H9 (cell line): ENCODE results near the gene CMSS1. TPM values are rescaled to one million over a fixed set of nuclear protein-coding genes. Genes with fewer than 3 reads are reported as not detected.

ENCODE experiments used
- DNase-seq: peaks from one replicate; pipeline ENCODE4 v3.0.0-alpha.2; 2017
- H2AFZ ChIP-seq: one replicate; pipeline ENCODE4 v1.6.1; 2013; ENCODE audit warnings: mild to moderate bottlenecking, low read length, control low read depth, moderate library complexity
- H2AK5ac ChIP-seq: 2 replicates; pipeline ENCODE4 v1.6.1; 2013; ENCODE audit warnings: low read length, control low read depth, mixed read lengths; ENCODE audit not compliant: insufficient read length
- H2BK120ac ChIP-seq: one replicate; pipeline ENCODE4 v1.6.1; 2013; ENCODE audit warnings: low read depth, mild to moderate bottlenecking, low read length, control low read depth, inconsistent platforms; ENCODE audit not compliant: poor library complexity, severe bottlenecking
- H2BK12ac ChIP-seq: 2 replicates; pipeline ENCODE4 v1.6.1; 2013; ENCODE audit warnings: low read length, control low read depth, mixed read lengths, low read depth; ENCODE audit not compliant: insufficient read length
- H2BK15ac ChIP-seq: 2 replicates; pipeline ENCODE4 v1.6.1; 2013; ENCODE audit warnings: low read depth, low read length, control low read depth
- H2BK20ac ChIP-seq: one replicate; pipeline ENCODE4 v1.6.1; 2013; ENCODE audit warnings: low read depth, mild to moderate bottlenecking, low read length, control low read depth, inconsistent platforms; ENCODE audit not compliant: poor library complexity, severe bottlenecking
- H2BK5ac ChIP-seq: 2 replicates; pipeline ENCODE4 v1.6.1; 2013; ENCODE audit warnings: low read length, control low read depth, mixed read lengths; ENCODE audit not compliant: insufficient read length
- H3K14ac ChIP-seq: 2 replicates; pipeline ENCODE4 v1.6.1; 2013; ENCODE audit warnings: low read length, control low read depth; ENCODE audit not compliant: insufficient read depth
- H3K18ac ChIP-seq: 2 replicates; pipeline ENCODE4 v1.6.1; 2013; ENCODE audit warnings: low read depth, mild to moderate bottlenecking, mixed read lengths, low read length, control low read depth; ENCODE audit not compliant: insufficient read length
- H3K23ac ChIP-seq: 2 replicates; pipeline ENCODE4 v1.6.1; 2013; ENCODE audit warnings: low read length, control low read depth, mixed read lengths, low read depth; ENCODE audit not compliant: insufficient read length
- H3K23me2 ChIP-seq: 2 replicates; pipeline ENCODE4 v1.6.1; 2013; ENCODE audit warnings: low read depth, mild to moderate bottlenecking, mixed read lengths, low read length, control low read depth; ENCODE audit not compliant: insufficient read length, poor library complexity, severe bottlenecking
- H3K27ac ChIP-seq: 2 replicates; pipeline ENCODE4 v1.5.1; 2013; ENCODE audit warnings: low read length, control low read depth, mixed read lengths, low read depth; ENCODE audit not compliant: insufficient read length
- H3K27me3 ChIP-seq: 2 replicates; pipeline ENCODE4 v1.6.1; 2013; ENCODE audit warnings: low read length, control low read depth, inconsistent platforms; ENCODE audit not compliant: insufficient read depth
- H3K4ac ChIP-seq: 2 replicates; pipeline ENCODE4 v1.6.1; 2013; ENCODE audit warnings: low read depth, mild to moderate bottlenecking, control low read depth, inconsistent platforms, low read length, moderate library complexity
- H3K4me1 ChIP-seq: 2 replicates; pipeline ENCODE4 v1.6.1; 2013; ENCODE audit warnings: low read length, control low read depth, inconsistent platforms; ENCODE audit not compliant: insufficient read depth
- H3K4me2 ChIP-seq: 2 replicates; pipeline ENCODE4 v1.6.1; 2013; ENCODE audit warnings: low read length, control low read depth, mixed read lengths; ENCODE audit not compliant: insufficient read length, insufficient read depth
- H3K56ac ChIP-seq: 2 replicates; pipeline ENCODE4 v1.6.1; 2013; ENCODE audit warnings: low read depth, mild to moderate bottlenecking, mixed read lengths, low read length, control low read depth; ENCODE audit not compliant: insufficient read length
- H3K79me1 ChIP-seq: 2 replicates; pipeline ENCODE4 v1.6.1; 2013; ENCODE audit warnings: low read depth, mild to moderate bottlenecking, moderate library complexity, low read length, control low read depth, inconsistent platforms; ENCODE audit not compliant: insufficient read depth, poor library complexity, severe bottlenecking
- H3K79me2 ChIP-seq: 2 replicates; pipeline ENCODE4 v1.6.1; 2013; ENCODE audit warnings: low read length, control low read depth, inconsistent platforms; ENCODE audit not compliant: insufficient read depth
- H3K9ac ChIP-seq: 2 replicates; pipeline ENCODE4 v1.6.1; 2013; ENCODE audit warnings: low read length, control low read depth, mixed read lengths; ENCODE audit not compliant: insufficient read length; ENCODE audit errors: extremely low read depth
- H3K9me3 ChIP-seq: one replicate; pipeline ENCODE4 v1.6.1; 2013; ENCODE audit warnings: low read depth, low read length, inconsistent platforms; ENCODE audit not compliant: control insufficient read depth
- H3T11ph ChIP-seq: one replicate; pipeline ENCODE4 v1.6.1; 2013; ENCODE audit warnings: mild to moderate bottlenecking, low read length, control low read depth, inconsistent platforms
- H4K20me1 ChIP-seq: one replicate; pipeline ENCODE4 v1.6.1; 2013; ENCODE audit not compliant: control insufficient read depth, insufficient read length, insufficient read depth
- H4K5ac ChIP-seq: 2 replicates; pipeline ENCODE4 v1.6.1; 2013; ENCODE audit warnings: low read depth, mild to moderate bottlenecking, mixed read lengths, low read length, control low read depth; ENCODE audit not compliant: insufficient read length
- H4K8ac ChIP-seq: replicated peaks from 2 replicates; pipeline ENCODE4 v1.6.1; 2013; ENCODE audit warnings: low read length, control low read depth, mixed read lengths, low read depth; ENCODE audit not compliant: insufficient read length
- H4K91ac ChIP-seq: 2 replicates; pipeline ENCODE4 v1.6.1; 2013; ENCODE audit warnings: low read depth, mild to moderate bottlenecking, moderate library complexity, mixed read lengths, low read length, control low read depth; ENCODE audit not compliant: insufficient read length
- H3K27ac Mint-ChIP-seq, 3 experiments: 2 replicates in 2 of 3; 3 replicates in 1 of 3; pipeline ENCODE4 v1.8.0; 2020 to 2021; ENCODE audit warnings: mixed read lengths in 3 of 3, mild to moderate bottlenecking in 1 of 3, moderate library complexity in 1 of 3
- H3K27me3 Mint-ChIP-seq: 2 replicates; pipeline ENCODE4 v1.8.0; 2021; ENCODE audit warnings: low read depth, mild to moderate bottlenecking, moderate library complexity, mixed read lengths
- H3K36me3 Mint-ChIP-seq, 3 experiments: 2 replicates in 2 of 3; 3 replicates in 1 of 3; pipeline ENCODE4 v1.8.0; 2020 to 2021; ENCODE audit warnings: low read depth in 3 of 3, mixed read lengths in 3 of 3; ENCODE audit not compliant: insufficient read depth in 1 of 3
- H3K4me1 Mint-ChIP-seq, 2 experiments: 2 replicates each; pipeline ENCODE4 v1.8.0; 2020; ENCODE audit warnings: mixed read lengths in 2 of 2
- H3K4me3 Mint-ChIP-seq, 2 experiments: 2 replicates in 1 of 2; 3 replicates in 1 of 2; pipeline ENCODE4 v1.8.0; 2020 to 2021; ENCODE audit warnings: mild to moderate bottlenecking in 2 of 2, mixed read lengths in 2 of 2, moderate library complexity in 1 of 2
- H3K9me3 Mint-ChIP-seq, 2 experiments: 2 replicates in 1 of 2; 3 replicates in 1 of 2; pipeline ENCODE4 v1.8.0; 2020; ENCODE audit warnings: mild to moderate bottlenecking in 2 of 2, mixed read lengths in 2 of 2, moderate library complexity in 1 of 2
- WGBS: extraction: QIAGEN DNeasy Blood & Tissue Kit; methylation state at CpG from one replicate; pipeline ENCODE4 v1.1.7; 2013; ENCODE audit warnings: missing lambda C conversion rate, low lambda C conversion rate, mixed read lengths; ENCODE audit not compliant: insufficient read length; ENCODE audit errors: extremely low coverage; 5-methylcytosine and 5-hydroxymethylcytosine counted together
- total RNA-seq: library from RNA; stranded (reverse); gene quantifications from 2 replicates; pipeline ENCODE4 v1.2.1, GENCODE V29; 2021
- TF ChIP-seq, protein P1 (sequence below): fragments of 200-600 bp; sonication (generic); conservative IDR thresholded peaks from 3 replicates; pipeline ENCODE4 v1.8.0; 2021; ENCODE audit warnings: antibody characterized with exemption, mild to moderate bottlenecking

The CMSS1 gene
- total RNA-seq, 1 experiment from 2014 or later, result 61.8 TPM

DNA sequence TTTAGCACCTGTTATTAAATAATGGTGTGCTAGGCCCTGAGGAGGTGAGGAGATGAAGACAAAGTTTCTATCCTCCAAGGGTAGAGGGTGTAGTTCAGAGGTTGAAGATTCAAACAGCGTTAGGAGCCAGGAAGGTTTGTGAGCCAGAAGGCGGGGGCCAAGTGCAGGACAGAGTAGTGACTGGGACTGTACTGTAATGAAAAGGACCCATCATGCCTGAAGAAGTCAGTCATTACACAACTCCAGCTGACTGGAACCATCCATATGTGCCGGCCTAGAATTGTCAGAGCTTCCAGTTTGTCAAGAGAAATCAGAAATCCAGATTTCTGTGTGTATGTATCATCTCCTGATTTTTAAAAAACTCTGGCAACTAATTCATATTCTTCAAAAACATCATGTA lies 241.8 kb downstream of the CMSS1 start:
- WGBS, result no CpG with 5 or more reads among the region's 3 CpGs
- no peak overlapping the region for H3K27ac ChIP-seq

More for the DNA sequence above, 241.8 kb downstream of the CMSS1 start:
- peaks cover 0 to 4% (median 1%) of the 10 kb centered on the region in 3 experiments; a peak in 2 of 7 replicates for H3K36me3 Mint-ChIP-seq
- H2BK120ac ChIP-seq, result no peak overlapping the region
- H3K4me1 ChIP-seq, result no peaks in the 10 kb centered on the region
- no peak overlapping the region for H2AK5ac ChIP-seq
- H2BK12ac ChIP-seq, result no peak overlapping the region
- H4K5ac ChIP-seq, result no peak overlapping the region
- no peak overlapping the region for H3T11ph ChIP-seq
- no peak overlapping the region for H3K23ac ChIP-seq
- no peak overlapping the region for H3K4ac ChIP-seq
- H2BK5ac ChIP-seq, result no peak overlapping the region
- no peak overlapping the region for H3K14ac ChIP-seq
- no peaks in the 10 kb centered on the region for H3K27me3 Mint-ChIP-seq
- no peak overlapping the region for H2BK15ac ChIP-seq
- no peaks in the 10 kb centered on the region for H3K23me2 ChIP-seq
- no peak overlapping the region for H3K4me3 Mint-ChIP-seq
- H3K9me3 ChIP-seq, result no peaks in the 10 kb centered on the region
- H3K9me3 Mint-ChIP-seq, result no peaks in the 10 kb centered on the region
- TF ChIP-seq, protein P1, sequence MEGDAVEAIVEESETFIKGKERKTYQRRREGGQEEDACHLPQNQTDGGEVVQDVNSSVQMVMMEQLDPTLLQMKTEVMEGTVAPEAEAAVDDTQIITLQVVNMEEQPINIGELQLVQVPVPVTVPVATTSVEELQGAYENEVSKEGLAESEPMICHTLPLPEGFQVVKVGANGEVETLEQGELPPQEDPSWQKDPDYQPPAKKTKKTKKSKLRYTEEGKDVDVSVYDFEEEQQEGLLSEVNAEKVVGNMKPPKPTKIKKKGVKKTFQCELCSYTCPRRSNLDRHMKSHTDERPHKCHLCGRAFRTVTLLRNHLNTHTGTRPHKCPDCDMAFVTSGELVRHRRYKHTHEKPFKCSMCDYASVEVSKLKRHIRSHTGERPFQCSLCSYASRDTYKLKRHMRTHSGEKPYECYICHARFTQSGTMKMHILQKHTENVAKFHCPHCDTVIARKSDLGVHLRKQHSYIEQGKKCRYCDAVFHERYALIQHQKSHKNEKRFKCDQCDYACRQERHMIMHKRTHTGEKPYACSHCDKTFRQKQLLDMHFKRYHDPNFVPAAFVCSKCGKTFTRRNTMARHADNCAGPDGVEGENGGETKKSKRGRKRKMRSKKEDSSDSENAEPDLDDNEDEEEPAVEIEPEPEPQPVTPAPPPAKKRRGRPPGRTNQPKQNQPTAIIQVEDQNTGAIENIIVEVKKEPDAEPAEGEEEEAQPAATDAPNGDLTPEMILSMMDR, result no peak
- no peaks in the 10 kb centered on the region for H4K20me1 ChIP-seq
- H3K27me3 ChIP-seq, result no peaks in the 10 kb centered on the region
- no peak overlapping the region for H3K56ac ChIP-seq
- peaks cover 0 to 2% of the 10 kb centered on the region in 2 experiments; a peak in 1 of 4 replicates for H3K4me1 Mint-ChIP-seq
- H4K8ac ChIP-seq, result no peak overlapping the region
- no peak overlapping the region for H3K9ac ChIP-seq
- no peak overlapping the region; a peak in 1 of 7 replicates for H3K27ac Mint-ChIP-seq
- no peaks in the 10 kb centered on the region for H3K79me1 ChIP-seq
- no peaks in the 10 kb centered on the region for H3K79me2 ChIP-seq
- no peak overlapping the region for H2AFZ ChIP-seq
- H2BK20ac ChIP-seq, result no peak overlapping the region
- no peak overlapping the region for H3K4me2 ChIP-seq
- no peak overlapping the region for H3K18ac ChIP-seq
- DNase-seq, result no peak
- no peak overlapping the region for H4K91ac ChIP-seq
